Neuronal stem cell (in vitro differentiated cells): Measurements from ENCODE around the gene TBPL2.

Experiments used
- DNase-seq: peaks from one replicate; pipeline ENCODE4 v3.0.0-alpha.2; 2013; ENCODE audit warnings: low spot score
- H2AFZ ChIP-seq: one replicate; pipeline ENCODE4 v1.6.1; 2013; ENCODE audit warnings: mild to moderate bottlenecking, low read length, inconsistent platforms
- H2AK5ac ChIP-seq: 2 replicates; pipeline ENCODE4 v1.6.1; 2013; ENCODE audit warnings: low read depth, mild to moderate bottlenecking, inconsistent platforms, low read length, moderate library complexity, mixed read lengths
- H2BK120ac ChIP-seq: 2 replicates; pipeline ENCODE4 v1.6.1; 2013; ENCODE audit warnings: low read depth, mild to moderate bottlenecking, inconsistent platforms, low read length, moderate library complexity, mixed read lengths
- H2BK12ac ChIP-seq: one replicate; pipeline ENCODE4 v1.6.1; 2013; ENCODE audit warnings: low read length, inconsistent platforms
- H2BK15ac ChIP-seq: 2 replicates; pipeline ENCODE4 v1.6.1; 2013; ENCODE audit warnings: mild to moderate bottlenecking, low read length, inconsistent platforms, mixed read lengths
- H2BK5ac ChIP-seq: one replicate; pipeline ENCODE4 v1.6.1; 2013; ENCODE audit warnings: inconsistent platforms, mild to moderate bottlenecking, low read length, moderate library complexity
- H3K14ac ChIP-seq: one replicate; pipeline ENCODE4 v1.6.1; 2013; ENCODE audit warnings: low read length, inconsistent platforms
- H3K18ac ChIP-seq: 2 replicates; pipeline ENCODE4 v1.6.1; 2013; ENCODE audit warnings: low read length, inconsistent platforms
- H3K23ac ChIP-seq: 2 replicates; pipeline ENCODE4 v1.6.1; 2013; ENCODE audit warnings: low read depth, mild to moderate bottlenecking, mixed read lengths, low read length, inconsistent platforms; ENCODE audit not compliant: poor library complexity
- H3K27ac ChIP-seq: replicated peaks from 3 replicates; pipeline ENCODE4 v1.5.1; 2013; ENCODE audit warnings: low read length, inconsistent platforms
- H3K27me3 ChIP-seq, 3 experiments: 2 replicates each; pipeline ENCODE4 v1.6.1; 2013; ENCODE audit warnings: low read length in 3 of 3, mild to moderate bottlenecking in 2 of 3, inconsistent platforms in 1 of 3, low read depth in 1 of 3, mixed read lengths in 1 of 3, moderate library complexity in 1 of 3; ENCODE audit not compliant: control insufficient read depth in 3 of 3, insufficient read depth in 3 of 3
- H3K36me3 ChIP-seq, 2 donors: replicated peaks in 1 of 2; 2 replicates each; pipeline ENCODE4 v1.6.1; 2013; ENCODE audit warnings: low read length in 2 of 2; ENCODE audit not compliant: control insufficient read depth in 2 of 2, insufficient read depth in 2 of 2
- H3K4ac ChIP-seq: 2 replicates; pipeline ENCODE4 v1.6.1; 2013; ENCODE audit warnings: inconsistent platforms, mild to moderate bottlenecking, low read length, moderate library complexity
- H3K4me1 ChIP-seq, 2 donors: 1 replicate in 1 of 2; 2 replicates in 1 of 2; pipeline ENCODE4 v1.6.1; 2013; ENCODE audit warnings: low read length in 2 of 2, low read depth in 1 of 2; ENCODE audit not compliant: control insufficient read depth in 2 of 2, insufficient read depth in 1 of 2
- H3K4me2 ChIP-seq: one replicate; pipeline ENCODE4 v1.6.1; 2013; ENCODE audit warnings: mild to moderate bottlenecking, low read length, inconsistent platforms; ENCODE audit not compliant: insufficient read depth, poor library complexity, severe bottlenecking
- H3K4me3 ChIP-seq, 2 donors: 2 replicates each; pipeline ENCODE4 v1.5.1; 2013; ENCODE audit warnings: low read length in 2 of 2, mild to moderate bottlenecking in 2 of 2, inconsistent platforms in 1 of 2, moderate library complexity in 1 of 2
- H3K79me1 ChIP-seq: one replicate; pipeline ENCODE4 v1.6.1; 2013; ENCODE audit warnings: low read depth, mild to moderate bottlenecking, inconsistent platforms, low read length, moderate library complexity
- H3K9ac ChIP-seq: one replicate; pipeline ENCODE4 v1.6.1; 2013; ENCODE audit warnings: mild to moderate bottlenecking, low read depth, low read length, inconsistent platforms; ENCODE audit not compliant: poor library complexity
- H3K9me3 ChIP-seq, 2 donors: replicated peaks in 1 of 2; 2 replicates each; pipeline versions ENCODE3 to v1.6.1; 2013; ENCODE audit warnings: low read length in 2 of 2, mild to moderate bottlenecking in 2 of 2, inconsistent platforms in 1 of 2, low read depth in 1 of 2, mixed read lengths in 1 of 2, moderate library complexity in 1 of 2; ENCODE audit not compliant: control insufficient read depth in 2 of 2, insufficient read depth in 1 of 2
- H4K8ac ChIP-seq: one replicate; pipeline ENCODE4 v1.6.1; 2013; ENCODE audit warnings: low read depth, mild to moderate bottlenecking, inconsistent platforms, low read length, moderate library complexity
- H4K91ac ChIP-seq: one replicate; pipeline ENCODE4 v1.6.1; 2013; ENCODE audit warnings: low read length, low read depth, mild to moderate bottlenecking, inconsistent platforms; ENCODE audit not compliant: poor library complexity
- WGBS, 2 donors: extraction: QIAGEN DNeasy Blood & Tissue Kit; methylation state at CpG; one replicate each; pipeline ENCODE4 v1.1.7; 2013; ENCODE audit warnings: missing lambda C conversion rate in 2 of 2, mixed read lengths in 1 of 2; ENCODE audit not compliant: insufficient read length in 2 of 2, insufficient replicate concordance in 1 of 2; ENCODE audit errors: extremely low coverage in 2 of 2; 5-methylcytosine and 5-hydroxymethylcytosine counted together

Gene TBPL2

GRCh38 chr14:55412676-55413075 lies 27.7 kb downstream of the TBPL2 start:
- peaks cover 8% of the 10 kb centered on the region for H3K79me1 ChIP-seq
- peaks cover 0 to 7% (median 0%) of the 10 kb centered on the region in 3 experiments for H3K27me3 ChIP-seq
- H2BK120ac ChIP-seq = no peak overlapping the region
- no peak overlapping the region for H3K4me3 ChIP-seq
- no CpG with 5 or more reads among the region's 5 CpGs for WGBS, 2 donors
- H4K91ac ChIP-seq = no peak overlapping the region
- H3K14ac ChIP-seq = no peak overlapping the region
- H3K18ac ChIP-seq = no peak overlapping the region
- no peaks in the 10 kb centered on the region for H3K9me3 ChIP-seq
- no peak overlapping the region for H2BK5ac ChIP-seq
- DNase-seq = no peak
- H3K9ac ChIP-seq = no peak overlapping the region
- peaks cover 0 to 5% of the 10 kb centered on the region in 2 donors for H3K36me3 ChIP-seq
- no peak overlapping the region for H2AK5ac ChIP-seq
- H2BK12ac ChIP-seq = no peak overlapping the region
- peak overlapping the region; percentile 91 for H2AFZ ChIP-seq
- no peak overlapping the region for H2BK15ac ChIP-seq
- H3K4ac ChIP-seq = no peak overlapping the region
- no peak overlapping the region for H4K8ac ChIP-seq
- H3K27ac ChIP-seq = no peak overlapping the region
- H3K4me1 ChIP-seq = peaks cover 2 to 5% of the 10 kb centered on the region in 2 donors
- H3K4me2 ChIP-seq = no peak overlapping the region
- H3K23ac ChIP-seq = no peak overlapping the region

GRCh38 chr14:55411426-55412389 lies 28.7 kb downstream of the TBPL2 start, which contains the start of gene ATG14:
Gene ATG14 (minus strand): TSS chr14:55411830. CDS start chr14:55411822, 8 bp downstream.
- peak; percentile 81 for DNase-seq
- Histone ChIP-seq H3K9me3 (no peaks in the 10 kb centered on the region), H2BK5ac (peak within 1 kb of the TSS; percentile 78), H2BK15ac (peak within 1 kb of the TSS; percentile 58), H4K91ac (no peak within 1 kb of the TSS), H3K4ac (peak within 1 kb of the TSS; percentile 30), H3K14ac (peak within 1 kb of the TSS; percentile 14), H2AK5ac (no peak within 1 kb of the TSS), H3K9ac (peak within 1 kb of the TSS; percentile 86), H3K18ac (peak within 1 kb of the TSS; percentile 89), H3K27ac (peak within 1 kb of the TSS; percentile 26), H2BK12ac (no peak within 1 kb of the TSS), H3K4me1 (peaks cover 2 to 5% of the 10 kb centered on the region in 2 donors), H2AFZ (peak within 1 kb of the TSS; percentile 91), H3K79me1 (peaks cover 8% of the 10 kb centered on the region), H3K4me2 (peak within 1 kb of the TSS; percentile 91), H3K27me3 (peaks cover 0 to 7% (median 0%) of the 10 kb centered on the region in 3 experiments), H4K8ac (no peak within 1 kb of the TSS), H3K4me3 (peak within 1 kb of the TSS; percentile 73 to 100), H3K36me3 (peaks cover 0 to 6% of the 10 kb centered on the region in 2 donors), H3K23ac (peak within 1 kb of the TSS; percentile 52), H2BK120ac (no peak within 1 kb of the TSS)
- no CpG with 5 or more reads among the region's 57 CpGs for WGBS, 2 donors

GRCh38 chr14:55410876-55411275 lies 29.5 kb downstream of the TBPL2 start:
- H3K4ac ChIP-seq = no peak overlapping the region

More at GRCh38 chr14:55410876-55411275, 29.5 kb downstream of the TBPL2 start:
- peaks cover 0 to 7% (median 0%) of the 10 kb centered on the region in 3 experiments for H3K27me3 ChIP-seq
- peaks cover 2 to 5% of the 10 kb centered on the region in 2 donors for H3K4me1 ChIP-seq
- H2BK15ac ChIP-seq = no peak overlapping the region
- H2BK5ac ChIP-seq = no peak overlapping the region
- H3K79me1 ChIP-seq = peaks cover 8% of the 10 kb centered on the region
- peak overlapping the region; percentile 91 for H3K4me2 ChIP-seq
- no peak overlapping the region for H2BK120ac ChIP-seq
- H3K36me3 ChIP-seq = peaks cover 0 to 6% of the 10 kb centered on the region in 2 donors
- no peak overlapping the region for H4K8ac ChIP-seq
- H3K9me3 ChIP-seq = no peaks in the 10 kb centered on the region
- H3K23ac ChIP-seq = no peak overlapping the region
- no peak overlapping the region for H4K91ac ChIP-seq
- H3K9ac ChIP-seq = no peak overlapping the region
- H3K18ac ChIP-seq = no peak overlapping the region
- H2BK12ac ChIP-seq = no peak overlapping the region
- H3K27ac ChIP-seq = no peak overlapping the region
- DNase-seq = no peak
- H2AFZ ChIP-seq = peak overlapping the region; percentile 91
- no peak overlapping the region for H2AK5ac ChIP-seq
- H3K4me3 ChIP-seq = peak overlapping the region; percentile 73 to 100
- H3K14ac ChIP-seq = no peak overlapping the region
- whole genome bisulfite sequencing, 2 donors = no CpG with 5 or more reads among the region's 4 CpGs
